ENCODE data around the gene RIMBP3C.
"Not testable (repeated sequence)": the region's sequence is repeated elsewhere in the genome, so short reads cannot be mapped to it uniquely, and the experiment has no call there.

- TF ChIP-seq CTCF (IDR thresholded peaks at IDR 0.05; ENCODE audit: poor library complexity, severe bottlenecking); POLR2AphosphoS5 (IDR thresholded peaks at IDR 0.05); EZH2 (IDR thresholded peaks at IDR 0.05; ENCODE audit: borderline replicate concordance, insufficient read depth, low read length, poor library complexity, severe bottlenecking); TAF1 (IDR thresholded peaks at IDR 0.05; ENCODE audit: low read depth); EP300 (conservative IDR thresholded peaks at IDR 0.05; ENCODE audit: poor library complexity, severe bottlenecking): not testable (repeated sequence)
These were observed 53.3 kb downstream of the RIMBP3C start for GRCh38 chr22:21497984-21498383.
